WTC11 (cell line): ENCODE measurements around the gene PALD1. TPM values are rescaled to one million over a fixed set of nuclear protein-coding genes. Genes with fewer than 3 reads are reported as not detected.

Source experiments
- ATAC-seq: fragments of 200-7000 bp; cut with Tn5 transposase; 2 replicates; pipeline ENCODE4 v1.10.0; 2021; ENCODE audit warnings: mild to moderate bottlenecking, moderate library complexity
- CTCF ChIA-PET: fragments of 300-600 bp; sonication (Branson Sonifier 250); formaldehyde crosslinking; loops from one replicate; lab custom pipeline; 2021; ENCODE audit warnings: antibody characterized with exemption; lab: Charles Lee
- POLR2A ChIA-PET: fragments of 350-600 bp; sonication (Branson Sonifier 250); formaldehyde crosslinking; loops from one replicate; lab custom pipeline; 2021; ENCODE audit warnings: antibody characterized with exemption; lab: Charles Lee
- DNase-seq: peaks from one replicate; pipeline ENCODE4 v3.0.0; 2021; ENCODE audit warnings: low spot score
- H3K27ac Mint-ChIP-seq: 2 replicates; pipeline ENCODE4 v1.8.0; 2021; ENCODE audit warnings: mixed read lengths
- H3K27me3 Mint-ChIP-seq: 2 replicates; pipeline ENCODE4 v1.8.0; 2021; ENCODE audit warnings: low read depth, mild to moderate bottlenecking, moderate library complexity, mixed read lengths
- H3K36me3 Mint-ChIP-seq: 2 replicates; pipeline ENCODE4 v1.8.0; 2021; ENCODE audit warnings: mixed read lengths
- H3K4me1 Mint-ChIP-seq: 2 replicates; pipeline ENCODE4 v1.8.0; 2022; ENCODE audit warnings: mixed read lengths
- H3K4me3 Mint-ChIP-seq: 2 replicates; pipeline ENCODE4 v1.8.0; 2021; ENCODE audit warnings: mild to moderate bottlenecking, moderate library complexity, mixed read lengths
- H3K9me3 Mint-ChIP-seq: 2 replicates; pipeline ENCODE4 v1.8.0; 2021; ENCODE audit warnings: mixed read lengths
- CBFB ChIP-seq: sonication (generic); formaldehyde crosslinking; IDR thresholded peaks from 2 replicates; pipeline ENCODE4 v1.8.1; 2022; ENCODE audit warnings: mild to moderate bottlenecking, low read depth, missing genetic modification reagents
- CTCF ChIP-seq: fragments of 200-600 bp; IDR thresholded peaks from 2 replicates; pipeline ENCODE4 v1.8.0; 2022; ENCODE audit warnings: antibody characterized with exemption
- E2F1 ChIP-seq: sonication (generic); formaldehyde crosslinking; IDR thresholded peaks from 2 replicates; pipeline ENCODE4 v1.8.0; 2022; ENCODE audit warnings: mild to moderate bottlenecking, missing genetic modification reagents
- ETV6 ChIP-seq: sonication (generic); formaldehyde crosslinking; IDR thresholded peaks from 2 replicates; pipeline ENCODE4 v1.8.1; 2022; ENCODE audit warnings: mild to moderate bottlenecking, missing genetic modification reagents
- FOXP1 ChIP-seq: sonication (generic); formaldehyde crosslinking; IDR thresholded peaks from 2 replicates; pipeline ENCODE4 v1.8.0; 2022; ENCODE audit warnings: missing genetic modification reagents, mild to moderate bottlenecking, moderate library complexity, borderline replicate concordance
- FOXP4 ChIP-seq: sonication (generic); formaldehyde crosslinking; IDR thresholded peaks from 2 replicates; pipeline ENCODE4 v1.8.0; 2022; ENCODE audit warnings: mild to moderate bottlenecking, missing genetic modification reagents
- GTF2I ChIP-seq: fragments of 250-450 bp; sonication (Bioruptor Pico); conservative IDR thresholded peaks from 2 replicates; pipeline ENCODE4 v1.4.0; 2021; ENCODE audit warnings: mild to moderate bottlenecking
- KAT7 ChIP-seq: sonication (generic); formaldehyde crosslinking; IDR thresholded peaks from 2 replicates; pipeline ENCODE4 v1.8.1; 2023; ENCODE audit warnings: missing genetic modification reagents, mild to moderate bottlenecking, borderline replicate concordance
- MAX ChIP-seq: sonication (generic); formaldehyde crosslinking; IDR thresholded peaks from 2 replicates; pipeline ENCODE4 v1.8.0; 2022; ENCODE audit warnings: mild to moderate bottlenecking, missing genetic modification reagents
- MXD4 ChIP-seq: fragments of 250-450 bp; sonication (Bioruptor Pico); IDR thresholded peaks from 2 replicates; pipeline ENCODE4 v1.8.0; 2021; ENCODE audit warnings: mild to moderate bottlenecking, moderate library complexity, borderline replicate concordance
- MYBL2 ChIP-seq: sonication (generic); formaldehyde crosslinking; IDR thresholded peaks from 2 replicates; pipeline ENCODE4 v1.8.1; 2023; ENCODE audit warnings: mild to moderate bottlenecking, moderate library complexity, missing genetic modification reagents
- NFE2L1 ChIP-seq: sonication (generic); formaldehyde crosslinking; IDR thresholded peaks from 2 replicates; pipeline ENCODE4 v1.8.1; 2023; ENCODE audit warnings: missing genetic modification reagents
- PREB ChIP-seq: sonication (generic); formaldehyde crosslinking; IDR thresholded peaks from 2 replicates; pipeline ENCODE4 v1.8.1; 2022; ENCODE audit warnings: mild to moderate bottlenecking, missing genetic modification reagents, moderate library complexity, borderline replicate concordance
- RORB ChIP-seq: fragments of 250-450 bp; sonication (Bioruptor Pico); IDR thresholded peaks from 2 replicates; pipeline ENCODE4 v1.9.0; 2021; ENCODE audit warnings: mild to moderate bottlenecking
- SMAD4 ChIP-seq: sonication (generic); formaldehyde crosslinking; IDR thresholded peaks from 2 replicates; pipeline ENCODE4 v1.8.0; 2022; ENCODE audit warnings: mild to moderate bottlenecking, missing genetic modification reagents
- SP1 ChIP-seq: sonication (generic); formaldehyde crosslinking; conservative IDR thresholded peaks from 2 replicates; pipeline ENCODE4 v1.8.1; 2022; ENCODE audit warnings: missing genetic modification reagents
- TEAD1 ChIP-seq: sonication (generic); formaldehyde crosslinking; IDR thresholded peaks from 2 replicates; pipeline ENCODE4 v1.8.0; 2022; ENCODE audit warnings: mild to moderate bottlenecking, missing genetic modification reagents
- TP53 ChIP-seq: sonication (generic); formaldehyde crosslinking; IDR thresholded peaks from 2 replicates; pipeline ENCODE4 v1.8.1; 2023; ENCODE audit warnings: mild to moderate bottlenecking, missing genetic modification reagents
- ZNF138 ChIP-seq: sonication (generic); formaldehyde crosslinking; conservative IDR thresholded peaks from 2 replicates; pipeline ENCODE4 v1.8.1; 2022; ENCODE audit warnings: mild to moderate bottlenecking, moderate library complexity, missing genetic modification reagents
- ZNF219 ChIP-seq: sonication (generic); formaldehyde crosslinking; IDR thresholded peaks from 2 replicates; pipeline ENCODE4 v1.8.0; 2023; ENCODE audit warnings: missing genetic modification reagents, mild to moderate bottlenecking, borderline replicate concordance
- ZNF396 ChIP-seq: fragments of 250-450 bp; sonication (Bioruptor Pico); IDR thresholded peaks from 2 replicates; pipeline ENCODE4 v1.8.0; 2021; ENCODE audit warnings: mild to moderate bottlenecking, moderate library complexity, borderline replicate concordance
- ZNF416 ChIP-seq: fragments of 250-450 bp; sonication (Bioruptor Pico); IDR thresholded peaks from 2 replicates; pipeline ENCODE4 v1.9.0; 2021; ENCODE audit warnings: mild to moderate bottlenecking, inconsistent platforms
- ZNF532 ChIP-seq: fragments of 250-450 bp; sonication (Bioruptor Pico); IDR thresholded peaks from 2 replicates; pipeline ENCODE4 v1.9.0; 2021; ENCODE audit warnings: mild to moderate bottlenecking, borderline replicate concordance
- ZNF671 ChIP-seq: fragments of 250-450 bp; sonication (Bioruptor Pico); IDR thresholded peaks from 2 replicates; pipeline ENCODE4 v1.8.0; 2021; ENCODE audit warnings: mild to moderate bottlenecking
- total RNA-seq: library from RNA; stranded (reverse); gene quantifications from 3 replicates; pipeline ENCODE4 v1.2.3, GENCODE V29; 2021

PALD1 gene
- total RNA-seq, 1 experiment from 2014 or later: 43.6 TPM

- peaks cover 16% of the 10 kb centered on the region for H3K4me1 Mint-ChIP-seq
- H3K36me3 Mint-ChIP-seq: peaks cover 2% of the 10 kb centered on the region
- no peak for ATAC-seq
- DNase-seq: no peak
- no peak overlapping the region for H3K4me3 Mint-ChIP-seq
- no peak overlapping the region for H3K27ac Mint-ChIP-seq
- POLR2A ChIA-PET: no interaction called here
- CTCF ChIA-PET: interaction anchor here (0.6 to 6.6 kb wide), 3 partner anchors 76 to 318 kb away, joined by 3 to 187 read pairs (median 4); no protein-coding TSS in a partner anchor
- no peaks in the 10 kb centered on the region for H3K27me3 Mint-ChIP-seq
- H3K9me3 Mint-ChIP-seq: no peaks in the 10 kb centered on the region
- no peak for TF ChIP-seq ZNF532
- no peak for TF ChIP-seq TP53 (CRISPR knock-in tag)
- no peak for TF ChIP-seq ETV6 (CRISPR knock-in tag)
- no peak for TF ChIP-seq CBFB
- no peak for TF ChIP-seq PREB (CRISPR knock-in tag)
These were observed 60.9 kb downstream of the PALD1 start for GRCh38 chr10:70539471-70539870.

- DNase-seq (peak; percentile 77), ATAC-seq (peak; percentile 63)
- Mint-ChIP-seq H3K27me3 (no peaks in the 10 kb centered on the region), H3K36me3 (no peaks in the 10 kb centered on the region; the same call in 1 of the 2 replicates), H3K4me3 (no peak overlapping the region), H3K9me3 (no peaks in the 10 kb centered on the region), H3K27ac (no peak overlapping the region), H3K4me1 (peaks cover 16% of the 10 kb centered on the region)
- CTCF ChIA-PET: interaction anchor here (0.6 to 6.6 kb wide), 24 partner anchors 8 to 319 kb away, joined by 3 to 187 read pairs (median 4); partner anchors contain the start of gene EIF4EBP2
- POLR2A ChIA-PET: no interaction called here
- TF ChIP-seq ZNF396 (CRISPR knock-in tag) (no peak), FOXP4 (no peak), GTF2I (CRISPR knock-in tag) (peak; percentile 64; the same call in 1 of the 2 replicates), RORB (CRISPR knock-in tag) (no peak), ZNF416 (CRISPR knock-in tag) (0 out of 2 replicates have a peak, but pooled peaks have one; percentile 37), MAX (CRISPR knock-in tag) (no peak), FOXP1 (CRISPR knock-in tag) (peak; percentile 73; the same call in 1 of the 2 replicates), SMAD4 (CRISPR knock-in tag) (no peak), CTCF (peak; percentile 72), ZNF671 (no peak), ZNF219 (no peak), ZNF138 (CRISPR knock-in tag) (no peak), SP1 (CRISPR knock-in tag) (no peak; the same call in 1 of the 2 replicates), NFE2L1 (0 out of 2 replicates have a peak, but pooled peaks have one; percentile 31), TEAD1 (CRISPR knock-in tag) (peak; percentile 54; the same call in 1 of the 2 replicates), MYBL2 (CRISPR knock-in tag) (0 out of 2 replicates have a peak, but pooled peaks have one; percentile 36), E2F1 (no peak), MXD4 (CRISPR knock-in tag) (no peak), KAT7 (CRISPR knock-in tag) (no peak)
These were observed 61.7 kb downstream of the PALD1 start for GRCh38 chr10:70540089-70540788.
